Transverse colon (tissue), 4 donors: ENCODE results near the gene PTPN4.

Experiments
- POLR2AphosphoS5 ChIP-seq, 3 donors: sonication (generic); formaldehyde crosslinking; IDR thresholded peaks; one replicate each; pipeline ENCODE4 v1.6.1; 2016; ENCODE audit warnings: antibody characterized with exemption in 3 of 3
- TF ChIP-seq, protein P1 (sequence below), 5 experiments: fragments of 200-600 bp in 3 of 5; fragments of 450-650 bp in 2 of 5; sonication (generic) in 3 of 5; IDR thresholded peaks; 1 replicate in 2 of 5; 2 replicates in 3 of 5; pipeline ENCODE4 v1.5.1; 2016 to 2017; ENCODE audit warnings: antibody characterized with exemption in 5 of 5, inconsistent platforms in 3 of 5, mild to moderate bottlenecking in 2 of 5, moderate library complexity in 1 of 5

DNA sequence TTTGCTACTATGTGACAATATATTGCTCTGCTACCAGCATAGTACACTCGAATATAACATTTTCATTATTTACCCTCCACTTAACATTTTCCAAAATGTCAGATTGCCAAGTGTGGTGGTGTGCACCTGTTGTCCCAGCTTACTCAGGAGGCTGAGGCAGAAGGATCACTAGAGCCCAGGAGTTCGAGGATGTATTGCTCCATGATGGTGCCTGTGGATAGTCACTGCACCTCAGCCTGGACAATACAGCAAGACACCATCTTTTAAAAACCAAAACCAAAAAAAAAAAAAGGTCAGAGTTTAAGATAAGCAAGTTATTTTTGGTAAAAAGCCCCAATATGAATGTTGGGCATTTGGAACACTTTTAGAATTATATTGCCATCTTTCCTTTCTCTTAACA lies 178.0 kb downstream of the PTPN4 start:
- TF ChIP-seq POLR2AphosphoS5 (IDR thresholded peaks at IDR 0.05): no peak
- TF ChIP-seq, protein P1, sequence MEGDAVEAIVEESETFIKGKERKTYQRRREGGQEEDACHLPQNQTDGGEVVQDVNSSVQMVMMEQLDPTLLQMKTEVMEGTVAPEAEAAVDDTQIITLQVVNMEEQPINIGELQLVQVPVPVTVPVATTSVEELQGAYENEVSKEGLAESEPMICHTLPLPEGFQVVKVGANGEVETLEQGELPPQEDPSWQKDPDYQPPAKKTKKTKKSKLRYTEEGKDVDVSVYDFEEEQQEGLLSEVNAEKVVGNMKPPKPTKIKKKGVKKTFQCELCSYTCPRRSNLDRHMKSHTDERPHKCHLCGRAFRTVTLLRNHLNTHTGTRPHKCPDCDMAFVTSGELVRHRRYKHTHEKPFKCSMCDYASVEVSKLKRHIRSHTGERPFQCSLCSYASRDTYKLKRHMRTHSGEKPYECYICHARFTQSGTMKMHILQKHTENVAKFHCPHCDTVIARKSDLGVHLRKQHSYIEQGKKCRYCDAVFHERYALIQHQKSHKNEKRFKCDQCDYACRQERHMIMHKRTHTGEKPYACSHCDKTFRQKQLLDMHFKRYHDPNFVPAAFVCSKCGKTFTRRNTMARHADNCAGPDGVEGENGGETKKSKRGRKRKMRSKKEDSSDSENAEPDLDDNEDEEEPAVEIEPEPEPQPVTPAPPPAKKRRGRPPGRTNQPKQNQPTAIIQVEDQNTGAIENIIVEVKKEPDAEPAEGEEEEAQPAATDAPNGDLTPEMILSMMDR (IDR thresholded peaks at IDR 0.05): no peak
